ENCODE results near the gene CCDC187. TPM values are rescaled to one million over a fixed set of nuclear protein-coding genes. Genes with fewer than 3 reads are reported as not detected.

The CCDC187 gene
- polyA plus RNA-seq, 3 donors from 2014 or later = not detected

DNA sequence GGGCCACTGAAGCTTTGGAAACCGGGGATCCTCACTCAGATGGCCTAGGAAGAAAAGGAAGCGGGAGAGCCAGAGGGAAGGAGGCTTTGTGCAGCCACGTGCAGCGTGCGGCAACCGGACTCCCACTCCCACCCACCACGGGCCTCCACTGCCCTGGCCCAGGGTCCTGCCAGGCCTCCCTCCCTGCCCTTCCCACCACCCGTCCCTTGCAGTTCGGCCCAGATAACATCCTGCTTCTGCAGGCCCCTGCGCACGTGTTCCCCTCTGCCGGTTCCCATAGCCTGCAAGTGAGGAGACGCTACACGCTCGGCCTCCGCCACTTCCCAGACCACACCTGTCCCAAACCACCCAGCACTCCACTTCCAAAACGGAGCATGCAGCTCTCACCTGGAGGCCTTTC is 94.7 kb downstream of the CCDC187 start:
- Mint-ChIP-seq H3K27ac (no peak overlapping the region), H3K36me3 (peaks cover 21 to 33% (median 24%) of the 10 kb centered on the region in 3 donors), H3K4me3 (no peak overlapping the region), H3K9me3 (no peaks in the 10 kb centered on the region), H3K4me1 (peaks cover 5 to 16% of the 10 kb centered on the region in 2 donors), H3K27me3 (ENCODE audit: low read depth in 3 of 3) (peaks cover 3 to 7% (median 5%) of the 10 kb centered on the region in 3 donors)
- DNase-seq = no peak

DNA sequence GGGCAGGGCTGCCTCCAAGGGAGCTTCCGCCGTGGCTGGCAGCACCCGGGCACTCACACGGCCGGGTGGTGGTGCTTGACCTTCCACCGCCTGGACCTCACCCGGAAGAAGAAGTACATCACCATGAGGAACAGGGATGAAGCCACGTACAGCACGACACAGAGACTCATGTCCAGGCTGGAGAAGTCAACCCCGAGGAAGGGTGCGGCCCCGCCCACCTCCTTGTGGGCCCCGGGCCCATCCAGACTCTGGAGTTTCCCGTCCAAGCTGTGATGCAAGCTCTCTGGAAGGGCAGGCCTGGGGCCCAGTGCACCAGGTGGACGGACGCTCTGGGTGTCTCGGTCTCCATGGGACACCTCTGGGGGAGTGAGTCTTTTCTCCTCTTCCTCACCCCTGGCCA is 95.2 kb downstream of the CCDC187 start:
- H3K9me3 Mint-ChIP-seq = no peaks in the 10 kb centered on the region
- no peak overlapping the region for H3K4me3 Mint-ChIP-seq
- peaks cover 5 to 16% of the 10 kb centered on the region in 2 donors for H3K4me1 Mint-ChIP-seq
- peaks cover 6 to 9% (median 8%) of the 10 kb centered on the region in 3 donors for H3K27me3 Mint-ChIP-seq (ENCODE audit: low read depth in 3 of 3)
- no peak overlapping the region for H3K27ac Mint-ChIP-seq
- DNase-seq = no peak
- H3K36me3 Mint-ChIP-seq = peaks cover 21 to 27% (median 22%) of the 10 kb centered on the region in 3 donors

- H3K4me1 Mint-ChIP-seq = peaks cover 5 to 16% of the 10 kb centered on the region in 2 donors
- peaks cover 16 to 21% (median 18%) of the 10 kb centered on the region in 3 donors for H3K36me3 Mint-ChIP-seq
- no peak overlapping the region for H3K4me3 Mint-ChIP-seq
- no peaks in the 10 kb centered on the region for H3K9me3 Mint-ChIP-seq
- H3K27ac Mint-ChIP-seq = peak overlapping the region in 1 of 6 donors; percentile 10
- no peak for DNase-seq
- peaks cover 8 to 10% (median 9%) of the 10 kb centered on the region in 3 donors for H3K27me3 Mint-ChIP-seq (ENCODE audit: low read depth in 3 of 3)
Measured at GRCh38 chr9:136207616-136208015, 96.3 kb downstream of the CCDC187 start.

GRCh38 chr9:136206602-136207275 is 97.2 kb downstream of the CCDC187 start:
- peaks cover 5 to 16% of the 10 kb centered on the region in 2 donors for H3K4me1 Mint-ChIP-seq
- H3K36me3 Mint-ChIP-seq = peaks cover 13 to 19% (median 17%) of the 10 kb centered on the region in 3 donors
- peak in 2 of 3 donors; percentile 19 to 36 for DNase-seq
- H3K27me3 Mint-ChIP-seq (ENCODE audit: low read depth in 3 of 3) = peaks cover 8 to 10% (median 9%) of the 10 kb centered on the region in 3 donors
- no peak overlapping the region for H3K4me3 Mint-ChIP-seq
- no peaks in the 10 kb centered on the region for H3K9me3 Mint-ChIP-seq
- H3K27ac Mint-ChIP-seq = peak overlapping the region in 2 of 6 donors; percentile 10 to 58

- no peak overlapping the region for H3K4me3 Mint-ChIP-seq
- H3K36me3 Mint-ChIP-seq = peaks cover 13 to 19% (median 17%) of the 10 kb centered on the region in 3 donors
- H3K27me3 Mint-ChIP-seq (ENCODE audit: low read depth in 3 of 3) = peaks cover 10 to 15% (median 10%) of the 10 kb centered on the region in 3 donors
- DNase-seq = no peak
- no peaks in the 10 kb centered on the region for H3K9me3 Mint-ChIP-seq
- no peak overlapping the region for H3K27ac Mint-ChIP-seq
- H3K4me1 Mint-ChIP-seq = peaks cover 5 to 16% of the 10 kb centered on the region in 2 donors
Measured at GRCh38 chr9:136205707-136205992, 98.2 kb downstream of the CCDC187 start.

DNA sequence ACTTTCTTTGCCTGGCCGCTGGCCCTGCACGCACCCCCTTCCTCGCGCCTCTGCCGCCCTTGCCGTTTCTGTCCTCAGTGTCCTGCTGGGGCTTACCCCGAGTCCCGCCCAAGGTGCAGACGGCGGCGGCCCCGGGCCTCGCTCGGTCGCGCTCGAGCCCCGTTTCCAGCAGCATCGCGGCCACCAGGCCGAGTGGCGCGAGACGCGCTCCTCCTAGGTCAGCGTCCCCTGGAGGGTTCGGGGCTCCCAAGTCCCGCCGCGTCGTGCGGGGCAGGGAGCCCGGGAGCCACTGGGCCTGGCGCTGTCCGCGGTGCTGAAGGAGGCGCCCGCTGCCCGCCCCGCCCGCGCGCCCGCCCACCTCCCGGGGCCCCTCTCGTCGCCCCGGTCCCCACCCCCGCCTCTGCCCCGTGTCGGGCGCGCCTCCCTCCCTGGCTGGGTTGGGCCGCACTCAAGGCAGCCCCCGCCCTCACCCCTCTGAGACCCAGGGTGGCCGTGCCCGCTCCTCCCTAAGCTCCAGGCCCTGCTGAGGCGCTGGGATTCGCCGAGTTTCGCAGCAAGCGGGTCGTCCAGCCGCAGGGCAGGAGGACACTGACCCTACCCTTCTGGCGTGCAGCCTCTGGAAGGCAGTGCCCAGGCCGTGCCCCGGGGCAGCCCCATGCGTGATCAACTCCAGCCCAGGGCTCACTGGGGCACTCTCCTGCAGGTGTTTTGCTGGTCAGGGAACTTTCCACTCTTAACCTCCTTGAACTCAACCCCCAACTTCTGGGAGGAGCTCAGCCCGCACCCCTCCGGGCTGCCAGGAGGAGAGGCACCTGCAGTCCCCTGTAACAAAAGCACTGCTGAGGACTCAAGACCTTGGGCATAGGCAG is 98.8 kb downstream of the CCDC187 start, which contains the start of gene LHX3:
Gene LHX3 (minus strand): TSS at position 291 of the 869 bp plus-strand sequence. CDS start 116 bp downstream, at position 175.
- peak in 2 of 3 donors; percentile 22 to 32 for DNase-seq
- Mint-ChIP-seq H3K9me3 (no peaks in the 10 kb centered on the region), H3K27ac (no peak within 1 kb of the TSS), H3K4me3 (no peak within 1 kb of the TSS), H3K36me3 (peaks cover 13 to 19% (median 17%) of the 10 kb centered on the region in 3 donors), H3K27me3 (ENCODE audit: low read depth in 3 of 3) (peaks cover 10 to 17% (median 12%) of the 10 kb centered on the region in 3 donors), H3K4me1 (peaks cover 5 to 16% of the 10 kb centered on the region in 2 donors)

GRCh38 chr9:136204145-136204805 is 99.6 kb downstream of the CCDC187 start:
- Mint-ChIP-seq H3K4me1 (peaks cover 5 to 16% of the 10 kb centered on the region in 2 donors), H3K4me3 (no peak overlapping the region), H3K9me3 (no peaks in the 10 kb centered on the region), H3K27ac (no peak overlapping the region), H3K36me3 (peaks cover 13 to 19% (median 17%) of the 10 kb centered on the region in 3 donors), H3K27me3 (ENCODE audit: low read depth in 3 of 3) (peaks cover 11 to 19% (median 14%) of the 10 kb centered on the region in 3 donors)
- no peak for DNase-seq

- peaks cover 11 to 19% (median 16%) of the 10 kb centered on the region in 3 donors for H3K27me3 Mint-ChIP-seq (ENCODE audit: low read depth in 3 of 3)
- H3K4me1 Mint-ChIP-seq = peaks cover 5 to 16% of the 10 kb centered on the region in 2 donors
- no peak overlapping the region for H3K4me3 Mint-ChIP-seq
Measured at GRCh38 chr9:136203408-136204144, 100.3 kb downstream of the CCDC187 start.

GRCh38 chr9:136202454-136203407 is 101.2 kb downstream of the CCDC187 start:
- Mint-ChIP-seq H3K36me3 (peaks cover 13 to 14% (median 13%) of the 10 kb centered on the region in 3 donors), H3K9me3 (no peaks in the 10 kb centered on the region), H3K4me3 (no peak overlapping the region), H3K27ac (no peak overlapping the region), H3K27me3 (ENCODE audit: low read depth in 3 of 3) (peaks cover 13 to 21% (median 19%) of the 10 kb centered on the region in 3 donors), H3K4me1 (peaks cover 5 to 16% of the 10 kb centered on the region in 2 donors)
- no peak for DNase-seq

More at GRCh38 chr9:136203408-136204144, 100.3 kb downstream of the CCDC187 start:
- no peak overlapping the region for H3K27ac Mint-ChIP-seq
- H3K9me3 Mint-ChIP-seq = no peaks in the 10 kb centered on the region
- DNase-seq = no peak
- H3K36me3 Mint-ChIP-seq = peaks cover 13 to 19% (median 17%) of the 10 kb centered on the region in 3 donors

GRCh38 chr9:136201609-136202453 is 102.1 kb downstream of the CCDC187 start:
- H3K9me3 Mint-ChIP-seq = peaks cover 0 to under 1% (median 0%) of the 10 kb centered on the region in 6 donors
- H3K27ac Mint-ChIP-seq = no peak overlapping the region
- peaks cover 7 to 9% (median 8%) of the 10 kb centered on the region in 3 donors for H3K36me3 Mint-ChIP-seq
- H3K4me3 Mint-ChIP-seq = no peak overlapping the region
- peaks cover 14 to 24% (median 19%) of the 10 kb centered on the region in 3 donors for H3K27me3 Mint-ChIP-seq (ENCODE audit: low read depth in 3 of 3)
- no peak for DNase-seq
- peaks cover 0 to 9% of the 10 kb centered on the region in 2 donors for H3K4me1 Mint-ChIP-seq

- no peak for DNase-seq
- Mint-ChIP-seq H3K4me3 (no peak overlapping the region), H3K27ac (no peak overlapping the region), H3K36me3 (peaks cover 2 to 3% (median 3%) of the 10 kb centered on the region in 3 donors), H3K4me1 (peaks cover 0 to 2% of the 10 kb centered on the region in 2 donors), H3K9me3 (peaks cover 0 to 1% (median 0%) of the 10 kb centered on the region in 6 donors), H3K27me3 (ENCODE audit: low read depth in 3 of 3) (peaks cover 17 to 28% (median 17%) of the 10 kb centered on the region in 3 donors)
Measured at GRCh38 chr9:136201174-136201573, 102.7 kb downstream of the CCDC187 start.
